Stimulated activated CD4-positive, alpha-beta T cell treated with anti-CD3 and anti-CD28 coated beads, Interleukin-4, amount 100 ng/mL, for 1 hour (primary cell): Measurements from ENCODE around the gene WAPL.
"Not testable (repeated sequence)": the region's sequence is repeated elsewhere in the genome, so short reads cannot be mapped to it uniquely, and the experiment has no call there.

Experiments
- DNase-seq: peaks from one replicate; pipeline ENCODE4 v3.0.0-alpha.2; 2020

WAPL gene, protein sequence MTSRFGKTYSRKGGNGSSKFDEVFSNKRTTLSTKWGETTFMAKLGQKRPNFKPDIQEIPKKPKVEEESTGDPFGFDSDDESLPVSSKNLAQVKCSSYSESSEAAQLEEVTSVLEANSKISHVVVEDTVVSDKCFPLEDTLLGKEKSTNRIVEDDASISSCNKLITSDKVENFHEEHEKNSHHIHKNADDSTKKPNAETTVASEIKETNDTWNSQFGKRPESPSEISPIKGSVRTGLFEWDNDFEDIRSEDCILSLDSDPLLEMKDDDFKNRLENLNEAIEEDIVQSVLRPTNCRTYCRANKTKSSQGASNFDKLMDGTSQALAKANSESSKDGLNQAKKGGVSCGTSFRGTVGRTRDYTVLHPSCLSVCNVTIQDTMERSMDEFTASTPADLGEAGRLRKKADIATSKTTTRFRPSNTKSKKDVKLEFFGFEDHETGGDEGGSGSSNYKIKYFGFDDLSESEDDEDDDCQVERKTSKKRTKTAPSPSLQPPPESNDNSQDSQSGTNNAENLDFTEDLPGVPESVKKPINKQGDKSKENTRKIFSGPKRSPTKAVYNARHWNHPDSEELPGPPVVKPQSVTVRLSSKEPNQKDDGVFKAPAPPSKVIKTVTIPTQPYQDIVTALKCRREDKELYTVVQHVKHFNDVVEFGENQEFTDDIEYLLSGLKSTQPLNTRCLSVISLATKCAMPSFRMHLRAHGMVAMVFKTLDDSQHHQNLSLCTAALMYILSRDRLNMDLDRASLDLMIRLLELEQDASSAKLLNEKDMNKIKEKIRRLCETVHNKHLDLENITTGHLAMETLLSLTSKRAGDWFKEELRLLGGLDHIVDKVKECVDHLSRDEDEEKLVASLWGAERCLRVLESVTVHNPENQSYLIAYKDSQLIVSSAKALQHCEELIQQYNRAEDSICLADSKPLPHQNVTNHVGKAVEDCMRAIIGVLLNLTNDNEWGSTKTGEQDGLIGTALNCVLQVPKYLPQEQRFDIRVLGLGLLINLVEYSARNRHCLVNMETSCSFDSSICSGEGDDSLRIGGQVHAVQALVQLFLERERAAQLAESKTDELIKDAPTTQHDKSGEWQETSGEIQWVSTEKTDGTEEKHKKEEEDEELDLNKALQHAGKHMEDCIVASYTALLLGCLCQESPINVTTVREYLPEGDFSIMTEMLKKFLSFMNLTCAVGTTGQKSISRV (N-terminal part only)

DNA sequence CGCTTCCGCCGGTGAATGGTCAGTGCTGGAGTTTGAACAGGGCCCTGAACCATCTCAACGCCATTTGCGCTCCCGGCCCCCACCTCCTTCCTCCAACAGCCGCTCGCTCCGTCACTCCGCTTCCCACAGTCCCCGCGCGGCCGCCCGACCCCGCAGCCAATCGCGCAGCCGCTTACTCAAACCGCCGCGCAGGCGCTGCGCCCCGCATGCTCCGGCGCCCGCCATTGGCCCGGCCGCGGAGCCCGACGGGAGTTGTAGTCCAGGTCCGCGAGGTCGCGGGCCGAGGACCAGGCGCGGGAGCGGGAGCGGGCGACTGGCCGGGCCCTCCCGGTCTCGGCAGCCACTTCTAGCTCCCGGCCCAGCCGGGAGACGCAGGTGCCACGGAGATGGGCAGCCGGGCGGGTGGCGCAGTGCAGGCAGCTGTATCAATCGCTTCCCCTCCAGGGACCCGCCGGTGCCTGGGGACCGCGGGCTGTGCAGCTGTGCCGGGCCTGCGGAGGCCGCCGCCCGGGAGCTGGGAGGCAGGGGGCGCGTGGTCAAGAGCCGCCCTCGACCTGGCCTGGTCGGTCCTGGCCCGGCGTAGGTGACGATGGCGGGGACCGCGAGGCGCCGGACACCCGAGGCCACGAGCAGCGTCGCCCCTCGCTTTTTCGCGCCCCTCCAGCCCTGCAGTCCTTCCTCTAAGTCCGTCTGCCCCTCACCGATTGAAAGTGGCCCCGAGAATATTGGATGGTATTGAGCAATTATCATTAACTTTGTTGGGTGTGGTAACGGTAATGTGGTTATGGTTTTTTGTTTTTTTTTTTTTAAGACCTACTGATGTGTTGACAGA, at the start of gene WAPL:
WAPL (minus strand) TSS at position 115 of the 832 bp plus-strand sequence. CDS start 3,723 bp downstream, outside the sequence.
- peak; percentile 94 for DNase-seq

DNA sequence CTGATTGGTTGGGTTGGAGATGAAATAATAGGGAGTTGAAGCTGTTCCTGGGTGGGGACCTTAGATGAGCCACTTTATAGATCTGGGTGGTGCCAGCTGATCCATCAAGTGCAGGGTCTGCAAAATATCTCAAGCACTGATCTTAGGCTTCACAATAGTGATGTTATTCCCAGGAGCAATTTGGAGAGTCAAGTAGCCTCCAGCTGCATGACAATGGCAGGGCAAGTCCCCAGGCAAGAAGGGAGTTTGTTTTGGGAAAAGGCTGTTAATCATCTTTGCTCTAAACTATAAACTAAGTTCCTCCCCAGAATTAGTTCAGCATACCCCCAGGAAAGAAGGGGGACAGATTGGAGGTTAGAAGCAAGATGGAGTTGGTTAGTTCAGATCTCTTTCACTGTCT, 47.7 kb upstream of the WAPL start:
- no peak for DNase-seq

GRCh38 chr10:86566518-86566917, 44.9 kb upstream of the WAPL start:
- not testable (repeated sequence) for DNase-seq

- DNase-seq = not testable (repeated sequence)
Observed at GRCh38 chr10:86563338-86563737, 41.7 kb upstream of the WAPL start.

- DNase-seq = not testable (repeated sequence)
Observed at GRCh38 chr10:86558695-86559094, 37.1 kb upstream of the WAPL start.

DNA sequence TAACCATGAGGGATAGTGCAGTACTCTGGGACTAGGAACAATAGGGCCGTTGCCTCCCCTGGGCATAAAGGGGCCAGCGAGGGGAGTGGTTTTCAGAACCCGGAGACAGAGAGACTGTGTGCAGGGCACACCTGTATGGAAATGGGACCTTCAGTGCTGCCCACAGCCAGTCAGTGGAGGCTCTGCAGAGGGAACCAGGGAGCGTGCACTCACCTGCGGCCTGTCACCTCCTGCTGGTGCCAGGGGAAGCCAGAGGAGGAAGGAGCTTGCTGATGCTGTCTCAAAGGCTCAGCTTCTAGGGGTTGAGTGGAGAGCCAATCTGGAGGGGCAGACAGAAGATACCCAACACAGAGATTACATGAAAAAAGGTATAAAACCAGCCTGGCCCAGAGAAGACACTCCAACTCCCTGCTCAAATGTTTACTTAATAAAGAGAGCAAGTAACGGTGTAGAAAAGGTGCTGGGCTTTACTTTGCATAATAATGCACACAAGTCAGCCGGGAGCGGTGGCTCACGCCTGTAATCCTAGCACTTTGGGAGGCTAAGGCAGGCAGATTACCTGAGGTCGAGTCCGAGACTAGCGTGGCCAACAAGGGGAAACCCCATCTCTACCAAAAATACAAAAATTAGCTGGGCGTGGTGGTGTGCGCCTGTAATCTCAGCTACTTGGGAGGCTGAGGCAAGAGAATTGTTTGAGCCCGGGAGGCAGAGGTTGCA, 35.5 kb upstream of the WAPL start:
- no peak for DNase-seq

DNA sequence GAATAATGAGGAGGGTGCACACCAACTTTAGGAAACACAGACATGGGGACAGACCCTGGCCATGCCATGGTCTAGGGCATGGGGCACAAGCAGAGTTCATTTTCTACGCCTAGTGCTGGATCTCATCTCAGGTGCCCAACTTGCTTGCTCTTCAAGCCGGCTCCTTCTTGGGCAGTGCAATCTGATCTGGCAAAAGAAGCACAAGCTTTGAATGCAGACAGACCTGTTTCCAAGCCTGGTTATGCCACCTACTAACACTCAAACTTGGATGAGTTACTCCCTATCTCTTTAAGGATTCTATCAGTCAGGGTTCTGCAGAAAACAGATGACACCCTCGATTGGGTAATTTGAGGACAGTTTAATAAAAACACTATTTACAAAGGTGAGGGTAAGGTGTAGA, 34.9 kb upstream of the WAPL start:
- no peak for DNase-seq

DNA sequence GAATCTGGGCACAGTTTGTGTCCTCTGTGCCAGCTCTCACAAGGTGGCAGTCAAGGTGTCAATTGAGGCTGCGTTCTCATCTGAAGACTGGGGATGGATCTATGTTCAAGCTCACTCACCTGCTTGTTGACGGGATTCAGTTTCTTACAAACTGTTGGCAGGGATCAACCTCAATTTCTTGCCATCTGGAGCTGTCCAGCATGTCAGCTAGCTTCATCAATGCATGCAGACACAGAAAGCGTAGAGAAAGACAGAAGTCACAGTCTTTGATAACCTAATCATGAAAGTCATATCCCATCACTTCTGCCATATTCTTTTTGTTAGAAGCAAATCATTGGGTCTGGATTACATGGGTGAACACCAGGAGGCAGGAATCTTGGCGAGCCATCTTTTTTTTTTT, 32.0 kb upstream of the WAPL start:
- DNase-seq = no peak

DNA sequence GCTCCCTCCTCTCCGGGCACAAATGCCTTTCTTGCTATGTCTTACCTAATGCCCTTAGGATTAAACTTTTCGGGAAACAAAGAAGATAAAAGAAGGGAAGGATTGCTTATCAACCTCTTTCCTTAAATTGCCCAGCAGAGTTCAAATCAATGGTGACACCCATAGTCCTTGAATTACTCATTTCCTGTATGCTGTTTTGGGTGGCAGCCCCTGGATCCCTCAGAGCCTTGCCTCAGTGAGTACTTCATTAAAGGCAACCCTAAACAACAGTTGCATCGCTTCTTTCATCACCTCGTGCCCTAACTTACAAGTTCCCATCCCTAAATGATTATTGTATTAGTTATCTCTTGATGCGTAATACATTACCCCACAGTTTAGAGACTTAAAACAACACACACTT, 31.6 kb upstream of the WAPL start:
- no peak for DNase-seq

GRCh38 chr10:86547296-86547695, 25.7 kb upstream of the WAPL start:
- DNase-seq = no peak

DNA sequence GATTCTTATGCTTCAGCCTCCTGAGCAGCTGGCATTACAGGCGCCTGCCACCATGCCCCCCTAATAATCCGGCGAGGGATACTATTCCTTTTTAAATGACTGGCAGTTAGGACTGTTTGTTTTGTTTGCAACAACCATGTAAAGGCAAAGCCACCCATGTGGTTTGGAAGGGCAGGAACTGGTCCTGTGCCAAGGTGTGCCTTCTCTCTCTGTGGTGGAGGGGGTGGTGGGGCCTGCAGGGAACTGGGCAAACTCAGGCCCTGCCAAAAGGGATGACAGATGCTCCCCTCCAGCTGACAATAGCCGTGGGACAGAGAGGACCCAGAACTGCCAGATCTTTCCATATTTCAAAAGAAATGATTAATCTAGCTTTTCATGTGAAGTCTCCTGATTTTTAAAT, 23.5 kb upstream of the WAPL start:
- no peak for DNase-seq

DNA sequence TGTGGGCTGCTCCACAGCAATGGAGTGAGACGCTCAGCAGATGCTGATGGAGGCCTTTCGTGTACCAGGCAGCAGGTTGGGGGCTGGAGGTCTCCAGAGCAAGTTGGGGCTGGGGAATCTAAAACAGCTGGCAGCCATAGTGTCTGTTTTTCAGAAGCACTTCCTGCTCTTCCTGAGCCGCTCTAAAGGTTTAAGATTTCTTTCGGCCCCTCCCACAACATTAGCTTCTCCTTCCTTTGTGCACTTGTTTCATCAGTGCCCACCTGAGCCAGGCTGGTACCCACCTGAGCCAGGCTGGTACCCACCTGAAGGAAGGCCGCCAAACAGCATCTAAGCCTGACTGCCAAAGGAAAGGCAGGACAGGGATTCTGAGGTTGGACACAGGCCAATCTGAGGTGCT, 18.4 kb upstream of the WAPL start:
- DNase-seq = no peak

DNA sequence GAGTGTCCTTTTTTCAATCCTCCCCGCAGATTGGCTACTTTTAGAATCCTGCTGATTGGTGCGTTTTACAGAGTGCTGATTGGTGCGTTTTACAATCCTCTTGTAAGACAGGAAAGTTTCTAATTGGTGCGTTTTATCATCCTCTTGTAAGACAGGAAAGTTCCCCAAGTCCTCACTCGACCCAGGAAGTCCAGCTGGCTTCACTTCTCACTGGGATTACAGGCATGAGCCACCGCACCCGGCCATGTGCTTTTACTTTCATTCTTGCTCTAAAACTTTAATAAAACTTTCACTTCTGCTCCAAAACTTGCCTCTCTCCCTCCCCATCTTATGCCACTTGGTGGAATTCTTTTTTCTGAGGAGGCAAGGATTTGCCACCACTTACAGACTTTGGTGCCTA, 17.0 kb upstream of the WAPL start:
- DNase-seq = no peak

- DNase-seq = not testable (repeated sequence)
Observed at GRCh38 chr10:86538040-86538439, 16.4 kb upstream of the WAPL start.

- DNase-seq = peak; percentile 46
Observed at GRCh38 chr10:86536294-86536861, 14.8 kb upstream of the WAPL start.

DNA sequence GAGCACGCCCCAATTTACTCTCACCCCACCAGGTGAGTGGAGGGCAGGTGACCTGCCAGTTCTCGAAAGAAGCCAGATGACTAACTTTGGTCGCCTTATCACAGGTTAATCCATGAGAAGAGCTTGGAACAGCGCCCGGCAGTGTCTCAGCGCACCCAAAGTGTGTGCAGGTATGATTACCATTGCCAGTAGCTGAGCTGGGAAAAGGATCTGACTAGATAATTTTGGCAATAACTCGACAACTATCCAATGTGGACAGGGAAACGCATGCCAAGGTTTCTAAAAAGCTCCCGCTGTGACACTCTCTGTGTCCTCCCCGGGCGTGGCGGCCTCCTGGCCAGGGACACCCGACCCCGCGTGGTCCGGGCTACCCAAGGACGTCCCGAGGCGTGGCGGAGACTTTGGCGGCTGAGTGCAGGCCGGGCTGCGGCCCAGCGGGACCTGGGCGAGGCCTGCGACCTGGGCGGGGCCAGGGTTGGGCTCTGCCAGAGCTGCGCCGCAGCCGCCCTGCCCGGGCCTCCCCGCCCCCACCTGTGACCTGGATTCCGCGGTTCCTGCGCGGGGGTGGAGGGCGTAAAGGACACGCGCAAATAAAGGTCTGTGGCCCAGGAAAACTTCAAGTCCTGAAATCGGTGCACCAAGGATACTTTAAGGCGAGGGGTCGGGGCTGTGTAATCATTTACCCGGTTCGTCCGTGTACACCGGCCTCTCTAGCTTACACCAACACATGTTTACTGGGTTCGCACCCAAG, 13.7 kb upstream of the WAPL start:
- peak; percentile 36 for DNase-seq

DNA sequence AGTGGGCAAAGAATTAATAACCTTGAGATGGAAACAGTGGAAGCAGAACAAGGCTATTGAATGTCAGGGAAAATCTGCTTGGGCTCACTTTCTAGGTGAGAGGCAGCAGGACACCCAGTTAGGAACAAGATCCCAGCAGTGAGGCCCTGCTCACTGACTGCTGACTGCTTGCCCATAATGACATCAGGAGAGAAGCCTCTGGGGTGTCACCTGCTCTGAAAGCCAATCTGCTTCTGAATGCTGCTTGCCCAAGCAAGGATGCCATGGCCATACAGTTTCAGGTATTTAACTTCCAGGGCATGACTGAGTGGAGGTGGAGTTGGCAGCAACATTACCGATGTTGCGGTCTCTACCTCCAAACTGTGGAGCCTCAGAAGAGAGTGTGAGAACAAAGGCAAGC, 11.7 kb upstream of the WAPL start:
- DNase-seq = no peak

DNA sequence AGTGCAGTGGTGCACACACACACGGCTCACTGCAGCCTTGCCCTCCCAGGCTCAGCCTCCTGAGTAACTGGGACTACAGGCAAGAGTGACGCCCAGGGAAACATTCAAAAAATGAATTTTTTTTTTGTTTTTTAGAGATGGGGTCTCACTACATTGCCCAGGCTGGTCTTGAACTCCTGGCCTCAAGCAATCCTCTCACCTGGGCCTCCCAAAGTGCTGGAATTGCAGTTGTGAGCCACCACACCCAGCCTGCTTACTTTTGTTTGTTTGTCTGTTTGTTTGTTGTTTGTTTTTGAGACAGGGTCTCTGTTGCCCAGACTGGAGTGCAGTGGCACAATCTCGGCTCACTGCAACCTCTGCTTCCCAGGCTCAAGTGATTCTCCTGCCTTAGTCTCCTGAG, 7.1 kb upstream of the WAPL start:
- DNase-seq = not testable (repeated sequence)

DNA sequence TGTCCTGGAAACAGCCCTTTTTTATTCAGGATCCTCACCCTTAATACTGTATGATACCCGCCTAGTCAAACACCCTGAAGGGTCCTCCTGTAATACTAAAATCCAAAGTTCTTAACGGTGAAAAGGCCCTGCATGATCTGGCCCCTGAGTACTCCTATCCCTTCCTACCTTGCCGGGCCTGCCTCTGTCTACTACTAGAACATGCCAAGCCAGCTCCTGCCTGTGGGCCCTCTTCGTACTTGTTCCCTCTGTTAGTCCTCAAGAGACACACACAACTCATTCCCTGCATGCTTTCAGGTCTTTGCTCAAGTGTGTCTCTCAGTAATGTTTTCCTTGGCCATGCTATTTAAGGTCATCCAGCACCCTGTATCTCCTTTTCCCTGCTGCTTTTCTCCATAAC, 5.0 kb upstream of the WAPL start:
- DNase-seq = no peak

- not testable (repeated sequence) for DNase-seq
Observed at GRCh38 chr10:86525713-86526112, 4.1 kb upstream of the WAPL start.
